GM21515 (cell line): ENCODE results near the gene UBAP1L.

Experiments
- ATAC-seq: cut with Tn5 transposase; IDR thresholded peaks from one replicate; pipeline ENCODE4 v1.9.1; 2021; ENCODE audit not compliant: unreplicated experiment

The UBAP1L gene

DNA sequence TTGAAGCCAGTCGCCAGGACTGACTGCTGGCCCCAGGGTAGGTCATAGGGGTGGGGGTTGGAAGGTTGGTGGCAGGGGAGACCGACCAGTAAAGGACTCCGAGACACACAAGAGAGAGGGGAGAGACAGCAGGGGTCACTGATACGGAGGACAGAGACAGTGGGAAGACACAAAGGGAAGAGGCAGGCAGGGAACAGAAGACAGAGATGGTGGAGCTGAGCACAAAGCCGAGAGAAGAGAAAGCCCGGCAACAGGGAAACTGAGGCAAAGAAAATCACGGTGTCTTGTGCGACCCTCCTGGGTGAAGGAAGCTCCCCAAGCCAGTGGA is 47.7 kb downstream of the UBAP1L start:
- no peak for ATAC-seq

DNA sequence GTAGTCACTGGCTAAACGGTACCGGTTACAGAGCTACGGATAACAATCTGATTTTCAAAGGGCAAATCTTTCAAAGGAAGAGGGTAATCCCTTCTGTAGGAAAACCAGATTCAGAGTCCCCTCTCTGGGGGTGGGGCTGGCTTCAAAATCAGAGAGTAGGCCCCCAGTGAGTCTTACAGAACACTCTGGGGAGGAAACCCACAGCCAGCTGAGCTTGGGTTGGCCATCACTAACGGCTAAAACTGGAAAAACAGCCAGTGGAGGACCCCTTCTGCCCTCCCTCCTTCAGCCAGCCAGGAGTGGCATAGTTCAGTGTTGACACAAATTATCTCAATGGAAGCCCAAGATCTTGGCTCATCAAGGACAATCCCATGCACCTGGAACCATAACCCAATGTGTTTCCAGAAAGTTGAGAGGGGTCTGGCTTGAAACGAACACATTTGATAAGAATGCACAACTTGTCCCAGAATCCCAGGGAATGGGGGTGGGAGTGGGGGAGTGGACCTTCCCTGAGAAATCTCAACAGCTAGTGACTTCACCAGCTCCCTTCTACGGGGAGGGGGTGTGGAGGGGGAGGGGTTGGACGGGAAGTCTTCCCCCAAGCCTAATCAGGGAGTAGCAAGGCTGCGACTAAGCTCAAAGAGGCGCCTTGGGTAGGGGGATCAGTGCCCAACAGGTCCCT is 48.2 kb downstream of the UBAP1L start:
- no peak for ATAC-seq

GRCh38 chr15:65066001-65066634 is 48.9 kb downstream of the UBAP1L start:
- no peak for ATAC-seq

GRCh38 chr15:65062726-65063125 is 52.3 kb downstream of the UBAP1L start:
- no peak for ATAC-seq

GRCh38 chr15:65062061-65062460 is 52.9 kb downstream of the UBAP1L start:
- ATAC-seq, result no peak

GRCh38 chr15:65060641-65061397 is 54.2 kb downstream of the UBAP1L start:
- no peak for ATAC-seq

DNA sequence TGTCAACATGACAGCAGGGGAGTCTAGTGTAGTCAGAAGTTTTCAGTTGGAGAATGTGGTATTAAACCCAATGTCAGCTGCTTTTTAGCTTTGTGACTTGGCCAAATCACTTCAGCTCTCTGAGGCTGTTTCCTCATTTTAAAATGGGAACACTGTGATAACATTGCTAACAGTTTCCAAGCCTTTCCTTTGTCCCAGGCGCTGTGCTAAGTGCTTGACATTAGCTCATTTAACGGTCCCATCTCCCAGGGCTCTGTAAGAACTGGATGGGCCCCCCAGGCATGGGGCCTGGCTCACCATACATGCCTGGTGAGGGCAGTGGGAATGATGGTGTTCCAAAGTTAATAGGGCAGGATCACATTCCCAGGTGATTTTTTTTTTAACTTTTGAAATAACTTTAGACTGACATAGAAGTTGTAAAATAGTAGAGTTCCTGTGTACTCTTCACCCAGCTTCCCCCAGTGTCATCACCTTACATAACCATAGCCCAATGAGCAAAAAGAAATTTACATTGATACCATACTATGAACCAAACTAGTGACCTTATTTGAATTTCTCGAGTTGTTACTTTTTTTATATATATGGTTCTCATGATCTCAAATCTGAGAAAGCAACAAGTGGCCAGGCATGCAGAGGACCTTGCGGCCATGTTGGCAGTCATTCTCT is 54.9 kb downstream of the UBAP1L start:
- ATAC-seq, result no peak

- no peak for ATAC-seq
These were observed 55.6 kb downstream of the UBAP1L start for GRCh38 chr15:65059369-65059750.

DNA sequence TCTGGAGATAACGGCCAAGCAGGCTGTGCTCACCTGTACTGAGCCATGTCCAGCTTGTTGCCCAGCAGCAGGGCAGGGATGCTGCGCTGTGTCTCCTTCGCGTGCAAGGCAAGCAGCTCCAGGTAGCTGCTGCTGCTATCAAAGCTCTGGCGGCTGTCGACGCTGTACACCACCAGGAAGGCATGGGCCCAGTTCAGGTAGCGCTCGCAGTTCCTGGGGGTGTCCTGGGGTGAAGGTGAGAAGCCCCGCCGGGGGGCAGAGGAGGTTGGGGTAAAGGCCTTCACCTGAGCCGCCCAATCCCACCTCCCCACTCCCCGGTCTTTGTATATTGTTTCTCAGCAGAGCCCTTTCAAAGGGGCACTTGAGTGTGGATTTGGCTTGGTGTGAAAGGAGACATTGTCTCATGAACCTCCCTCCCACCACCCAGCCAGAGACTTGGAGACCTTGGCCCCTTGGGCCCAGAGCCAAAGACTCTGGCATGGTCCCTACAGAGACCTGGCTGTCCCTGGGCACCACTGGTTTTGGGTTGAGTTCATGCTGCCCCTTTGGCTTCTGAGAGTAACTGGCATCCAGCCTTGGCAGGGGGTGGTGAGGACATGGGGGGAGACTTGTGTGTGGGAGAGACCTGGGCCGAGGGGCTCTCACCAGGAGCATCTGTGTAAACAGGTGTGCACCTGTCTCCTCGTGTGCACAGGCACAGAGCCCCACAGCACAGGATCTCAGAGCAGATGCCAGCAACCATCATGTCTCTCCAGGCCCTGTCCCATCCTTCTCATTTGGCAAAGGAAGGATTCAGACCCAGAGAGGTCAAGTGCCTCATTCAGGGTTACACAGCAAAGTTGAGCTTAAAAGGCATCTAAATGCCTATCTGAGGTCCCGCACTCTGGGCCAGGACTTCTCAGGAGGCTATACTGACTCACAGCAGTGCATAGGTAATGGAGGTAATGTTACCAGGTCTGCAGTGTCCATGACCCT is 56.3 kb downstream of the UBAP1L start:
- no peak for ATAC-seq

DNA sequence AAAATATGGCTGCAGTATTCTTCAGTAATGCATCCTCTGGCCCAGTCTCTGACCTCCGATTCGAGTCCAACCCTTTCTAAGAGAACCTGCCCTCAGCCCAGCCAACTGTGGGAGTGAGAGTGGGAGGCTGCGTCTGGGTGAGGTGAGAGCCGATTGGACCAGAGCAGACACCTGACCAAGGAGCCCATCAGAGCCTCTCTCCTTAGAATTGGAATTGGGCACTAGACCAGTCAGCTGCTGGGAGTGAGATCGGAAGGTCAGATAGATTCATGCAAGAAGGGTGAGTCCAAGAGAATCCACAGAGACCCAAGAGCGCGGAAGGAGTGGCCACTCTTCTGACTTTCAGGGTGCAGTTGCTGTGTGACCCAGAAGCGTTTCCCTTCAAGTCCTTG is 57.5 kb downstream of the UBAP1L start:
- no peak for ATAC-seq

DNA sequence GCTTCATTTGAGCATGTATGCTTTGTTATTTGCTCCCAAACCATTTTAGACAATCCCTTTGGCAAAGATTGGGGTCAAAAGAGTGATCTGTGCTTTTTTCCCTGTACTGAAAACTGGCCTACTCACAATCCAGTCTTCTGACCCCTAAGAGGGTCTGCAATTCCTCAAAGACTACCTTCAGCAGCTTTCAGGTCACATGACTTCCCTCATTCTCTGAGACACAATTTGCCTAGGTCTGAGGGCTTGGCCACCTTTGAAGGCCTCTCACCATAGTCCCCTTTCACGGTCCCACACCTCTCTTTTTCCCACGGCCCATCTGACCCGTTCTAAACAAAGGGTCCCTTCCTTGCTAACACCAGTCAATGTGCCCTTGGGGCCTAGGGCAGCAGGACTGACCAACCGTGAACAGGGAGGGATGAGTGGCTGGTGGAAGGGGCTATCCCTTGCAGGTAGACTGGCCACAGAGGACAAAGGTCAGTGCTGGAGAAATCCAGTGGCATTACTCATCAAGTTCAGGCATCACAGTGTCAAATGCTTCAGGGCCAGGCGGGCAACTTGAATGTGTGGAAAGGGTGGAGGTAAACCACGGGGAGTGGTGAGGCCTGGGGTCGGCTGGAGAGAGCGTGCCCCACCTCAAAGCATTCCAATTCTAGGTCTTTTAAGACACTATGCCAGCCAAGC is 58.0 kb downstream of the UBAP1L start:
- ATAC-seq, result no peak

- ATAC-seq, result no peak
These were observed 58.9 kb downstream of the UBAP1L start for GRCh38 chr15:65056106-65056505.

DNA sequence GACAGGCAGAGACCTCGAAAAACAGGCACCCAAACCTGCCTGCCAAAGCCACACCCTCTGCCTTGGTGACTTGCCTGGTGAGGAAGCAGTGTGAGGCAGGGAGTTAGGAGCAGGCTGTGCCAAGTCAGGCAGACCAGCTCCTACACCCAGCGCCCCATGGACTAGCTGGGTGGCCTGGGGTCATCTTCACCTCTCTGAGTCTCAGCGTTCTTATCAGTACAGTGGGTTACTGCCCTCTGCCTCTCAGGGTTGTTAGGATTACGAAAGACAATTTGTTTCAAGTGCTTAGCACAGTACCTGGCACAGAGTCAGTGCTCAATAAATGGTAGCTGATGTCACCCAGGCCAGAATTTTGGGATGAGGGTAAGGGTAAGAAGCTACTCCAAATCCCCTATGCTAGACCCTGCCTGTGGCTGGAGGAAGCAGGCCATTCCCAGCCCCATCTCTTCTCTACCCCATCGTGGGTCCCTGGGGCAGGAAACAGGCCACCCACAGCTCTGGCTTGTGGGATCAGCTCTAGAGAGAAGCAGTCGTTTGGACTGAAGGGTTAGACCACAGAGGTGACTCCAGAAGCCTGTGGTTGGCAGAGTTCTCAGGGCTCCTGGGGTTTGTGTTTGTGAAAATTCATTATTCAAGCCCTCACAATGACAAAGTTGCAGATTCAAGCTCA is 59.7 kb downstream of the UBAP1L start:
- ATAC-seq, result no peak

DNA sequence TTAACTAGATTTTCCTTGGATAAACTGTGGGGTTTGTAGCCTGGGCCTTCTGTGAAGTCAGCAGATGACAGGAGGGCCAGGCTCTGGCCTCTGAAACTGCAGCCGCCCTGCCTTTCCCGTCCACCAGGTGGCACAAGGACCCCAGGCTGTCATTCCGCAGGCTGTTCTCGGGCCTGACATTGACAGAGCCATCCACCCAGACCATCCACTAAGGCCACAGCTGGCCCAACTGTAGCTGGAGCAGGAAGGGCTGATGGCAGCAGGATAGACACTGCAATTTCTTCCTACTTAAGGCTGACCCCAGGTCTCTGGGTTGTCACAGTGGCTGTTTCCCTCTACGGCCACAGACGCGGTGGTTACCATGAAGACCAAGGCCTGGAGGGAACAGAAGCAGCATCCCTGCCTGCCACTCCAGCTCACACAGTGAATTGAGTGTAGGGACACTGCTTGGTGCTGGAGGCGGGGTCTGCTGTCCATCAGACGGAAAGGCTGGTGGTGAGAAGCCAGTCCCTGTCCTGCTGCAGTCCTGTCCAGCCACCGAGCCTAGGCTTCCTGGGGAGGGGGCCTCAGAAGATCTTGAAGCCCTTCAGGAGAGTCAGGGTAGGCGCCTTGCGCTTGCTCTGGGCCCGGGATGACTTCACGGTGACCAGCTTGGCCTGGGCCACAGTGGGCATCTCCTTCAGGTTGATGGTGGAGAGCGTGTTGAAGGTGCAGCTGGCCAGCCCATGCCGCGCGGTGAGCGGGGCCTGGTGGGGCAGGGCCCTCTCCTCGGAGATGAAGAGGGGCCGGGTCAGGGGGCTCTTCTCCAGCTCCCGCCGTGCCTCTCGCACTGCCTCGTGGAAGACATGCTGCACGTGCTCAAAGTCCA is 60.4 kb downstream of the UBAP1L start:
- no peak for ATAC-seq

DNA sequence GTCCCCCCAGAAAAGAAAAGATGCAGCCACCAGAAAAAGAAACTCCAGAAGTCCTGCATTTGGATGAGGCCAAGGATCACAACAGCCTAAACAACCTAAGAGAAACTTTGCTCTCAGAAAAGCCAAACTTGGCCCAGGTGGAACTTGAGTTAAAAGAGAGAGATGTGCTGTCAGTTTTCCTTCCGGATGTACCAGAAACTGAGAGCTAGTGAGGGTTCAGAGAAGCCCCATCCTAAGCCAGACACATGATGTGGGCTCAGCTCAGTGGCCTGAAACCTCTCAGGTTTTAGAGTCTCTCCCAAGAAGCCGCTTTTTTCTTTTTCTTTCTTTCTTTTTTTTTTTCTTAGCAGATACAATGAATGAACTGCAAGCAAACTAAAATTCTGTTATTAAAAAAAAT is 62.0 kb downstream of the UBAP1L start:
- ATAC-seq, result no peak

DNA sequence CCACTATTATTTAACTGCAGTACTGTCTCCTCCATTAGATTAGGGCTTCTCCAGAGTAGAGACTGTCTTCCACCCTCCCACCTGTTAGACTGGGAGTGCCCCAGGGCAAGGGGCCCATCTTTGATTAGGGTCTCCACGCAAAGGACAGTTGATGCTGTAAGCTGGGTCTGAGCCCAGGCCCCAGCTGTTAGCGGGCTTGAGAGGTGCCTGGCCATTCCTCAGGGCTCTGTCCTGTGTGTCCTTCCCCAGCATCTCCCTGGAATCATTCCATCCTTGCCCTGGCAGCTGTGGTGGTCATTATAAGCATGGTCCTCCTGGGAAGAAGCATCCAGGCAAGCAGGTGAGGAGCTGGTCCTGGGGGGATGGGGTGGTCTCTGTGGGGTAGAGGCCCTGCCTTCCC is 63.7 kb downstream of the UBAP1L start:
- ATAC-seq, result no peak

GRCh38 chr15:65050270-65050669 is 64.7 kb downstream of the UBAP1L start:
- ATAC-seq, result no peak

GRCh38 chr15:65049418-65049840 is 65.6 kb downstream of the UBAP1L start:
- ATAC-seq, result peak; percentile 77

DNA sequence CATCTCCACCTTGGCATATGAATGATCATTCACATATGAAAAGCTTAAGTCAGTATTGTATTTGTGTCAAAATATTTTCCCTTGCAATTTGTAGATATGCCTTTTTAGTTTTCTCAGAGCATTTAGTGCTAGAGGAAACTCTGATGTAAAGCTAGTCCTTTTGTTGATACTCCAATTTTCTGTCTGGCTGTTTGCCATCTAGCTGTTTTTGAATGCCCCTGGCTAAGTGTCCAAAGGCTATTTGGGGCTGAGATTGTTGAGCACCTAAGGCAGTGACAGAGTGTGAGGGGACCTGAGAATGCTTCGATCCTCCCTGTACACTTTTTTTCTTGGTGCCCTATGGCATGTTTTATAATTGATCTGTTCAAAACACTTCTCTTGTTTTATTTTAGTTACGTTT is 66.8 kb downstream of the UBAP1L start:
- ATAC-seq, result no peak
